Measurements from ENCODE around the gene TIGD1.

The TIGD1 gene

GRCh38 chr2:232528746-232529460, 21.5 kb downstream of the TIGD1 start:
- H3K36me3 ChIP-seq (ENCODE audit: low read depth) = no peaks in the 10 kb centered on the region
- no peaks in the 10 kb centered on the region for H3K9me3 ChIP-seq (ENCODE audit: severe bottlenecking)
- DNase-seq (ENCODE audit: low spot score) = peak; percentile 30
- H3K27me3 ChIP-seq (ENCODE audit: insufficient read depth, poor library complexity, severe bottlenecking) = peaks cover 9% of the 10 kb centered on the region
- H3K27ac ChIP-seq (ENCODE audit: poor library complexity, severe bottlenecking) = no peak overlapping the region
- ATAC-seq (ENCODE audit: low read depth) = peak; percentile 28; the same call in 1 of the 3 replicates
- no peak overlapping the region for H3K4me3 ChIP-seq (ENCODE audit: severe bottlenecking)
- TF ChIP-seq CTCF (IDR thresholded peaks at IDR 0.05; ENCODE audit: poor library complexity, severe bottlenecking) = no peak
- H3K4me1 ChIP-seq (ENCODE audit: insufficient read depth, poor library complexity, severe bottlenecking) = no peaks in the 10 kb centered on the region

GRCh38 chr2:232527905-232528470, 22.4 kb downstream of the TIGD1 start:
- ATAC-seq (ENCODE audit: low read depth) (no peak), DNase-seq (ENCODE audit: low spot score) (no peak)
- Histone ChIP-seq H3K4me3 (ENCODE audit: severe bottlenecking) (no peak overlapping the region), H3K27ac (ENCODE audit: poor library complexity, severe bottlenecking) (no peak overlapping the region), H3K9me3 (ENCODE audit: severe bottlenecking) (no peaks in the 10 kb centered on the region), H3K36me3 (ENCODE audit: low read depth) (no peaks in the 10 kb centered on the region), H3K4me1 (ENCODE audit: insufficient read depth, poor library complexity, severe bottlenecking) (no peaks in the 10 kb centered on the region), H3K27me3 (ENCODE audit: insufficient read depth, poor library complexity, severe bottlenecking) (peaks cover 18% of the 10 kb centered on the region)
- TF ChIP-seq CTCF (IDR thresholded peaks at IDR 0.05; ENCODE audit: poor library complexity, severe bottlenecking) = no peak

- H3K36me3 ChIP-seq (ENCODE audit: low read depth) = no peaks in the 10 kb centered on the region
- no peak for ATAC-seq (ENCODE audit: low read depth)
- peaks cover 31% of the 10 kb centered on the region for H3K27me3 ChIP-seq (ENCODE audit: insufficient read depth, poor library complexity, severe bottlenecking)
- DNase-seq (ENCODE audit: low spot score) = no peak
- H3K9me3 ChIP-seq (ENCODE audit: severe bottlenecking) = no peaks in the 10 kb centered on the region
- H3K4me1 ChIP-seq (ENCODE audit: insufficient read depth, poor library complexity, severe bottlenecking) = no peaks in the 10 kb centered on the region
- no peak overlapping the region for H3K27ac ChIP-seq (ENCODE audit: poor library complexity, severe bottlenecking)
- TF ChIP-seq CTCF (IDR thresholded peaks at IDR 0.05; ENCODE audit: poor library complexity, severe bottlenecking) = no peak
- H3K4me3 ChIP-seq (ENCODE audit: severe bottlenecking) = no peak overlapping the region
These were observed 23.9 kb downstream of the TIGD1 start for GRCh38 chr2:232526372-232526941.

- Histone ChIP-seq H3K4me3 (ENCODE audit: severe bottlenecking) (no peak within 1 kb of the TSS), H3K9me3 (ENCODE audit: severe bottlenecking) (no peaks in the 10 kb centered on the region), H3K36me3 (ENCODE audit: low read depth) (no peaks in the 10 kb centered on the region), H3K27me3 (ENCODE audit: insufficient read depth, poor library complexity, severe bottlenecking) (peaks cover 35% of the 10 kb centered on the region), H3K4me1 (ENCODE audit: insufficient read depth, poor library complexity, severe bottlenecking) (no peaks in the 10 kb centered on the region), H3K27ac (ENCODE audit: poor library complexity, severe bottlenecking) (no peak within 1 kb of the TSS)
- TF ChIP-seq CTCF (IDR thresholded peaks at IDR 0.05; ENCODE audit: poor library complexity, severe bottlenecking) = no peak
- ATAC-seq (ENCODE audit: low read depth) (no peak), DNase-seq (ENCODE audit: low spot score) (no peak)
These were observed 24.5 kb downstream of the TIGD1 start, which contains the start of gene CHRND for GRCh38 chr2:232525791-232526371. Gene CHRND (plus strand): TSS chr2:232526160. CDS start chr2:232526216, 56 bp downstream.
